HG03432 (cell line): ENCODE results near the gene ARHGEF12.

ENCODE experiments used
- ATAC-seq: cut with Tn5 transposase; IDR thresholded peaks from one replicate; pipeline ENCODE4 v1.9.1; 2021; ENCODE audit warnings: mild to moderate bottlenecking, moderate library complexity; ENCODE audit not compliant: unreplicated experiment

Gene ARHGEF12

GRCh38 chr11:120409655-120410054 is 73.4 kb downstream of the ARHGEF12 start:
- no peak for ATAC-seq

- ATAC-seq = no peak
Measured at GRCh38 chr11:120410622-120411380, 74.6 kb downstream of the ARHGEF12 start.

GRCh38 chr11:120413480-120413879 is 77.3 kb downstream of the ARHGEF12 start:
- ATAC-seq = no peak

- no peak for ATAC-seq
Measured at GRCh38 chr11:120420572-120420971, 84.4 kb downstream of the ARHGEF12 start.

- no peak for ATAC-seq
Measured at GRCh38 chr11:120424185-120424969, 88.2 kb downstream of the ARHGEF12 start.

- no peak for ATAC-seq
Measured at GRCh38 chr11:120424970-120425332, 88.7 kb downstream of the ARHGEF12 start.

- no peak for ATAC-seq
Measured at GRCh38 chr11:120425527-120425926, 89.3 kb downstream of the ARHGEF12 start.

GRCh38 chr11:120430146-120430545 is 93.9 kb downstream of the ARHGEF12 start:
- ATAC-seq = no peak

GRCh38 chr11:120431633-120432032 is 95.4 kb downstream of the ARHGEF12 start:
- peak; percentile 30 for ATAC-seq

GRCh38 chr11:120432056-120433018 is 96.1 kb downstream of the ARHGEF12 start:
- peak; percentile 63 for ATAC-seq

- ATAC-seq = no peak
Measured at GRCh38 chr11:120441592-120441991, 105.4 kb downstream of the ARHGEF12 start.

GRCh38 chr11:120442031-120442430 is 105.8 kb downstream of the ARHGEF12 start:
- ATAC-seq = no peak

GRCh38 chr11:120446802-120447201 is 110.6 kb downstream of the ARHGEF12 start:
- ATAC-seq = no peak

GRCh38 chr11:120448240-120448639 is 112.0 kb downstream of the ARHGEF12 start:
- ATAC-seq = no peak

GRCh38 chr11:120455487-120455886 is 119.3 kb downstream of the ARHGEF12 start:
- no peak for ATAC-seq

GRCh38 chr11:120457996-120458395 is 121.8 kb downstream of the ARHGEF12 start:
- no peak for ATAC-seq

- no peak for ATAC-seq
Measured at GRCh38 chr11:120462825-120463224, 126.6 kb downstream of the ARHGEF12 start.

GRCh38 chr11:120465921-120466534 is 129.8 kb downstream of the ARHGEF12 start:
- ATAC-seq = no peak

GRCh38 chr11:120467627-120468026 is 131.4 kb downstream of the ARHGEF12 start:
- no peak for ATAC-seq

GRCh38 chr11:120471131-120471530 is 134.9 kb downstream of the ARHGEF12 start:
- no peak for ATAC-seq

- ATAC-seq = no peak
Measured at GRCh38 chr11:120471994-120472393, 135.8 kb downstream of the ARHGEF12 start.
